Gastrocnemius medialis (tissue), 4 donors: ENCODE data around the gene FARP1. TPM values are rescaled to one million over a fixed set of nuclear protein-coding genes. Genes with fewer than 3 reads are reported as not detected.

Experiments
- ATAC-seq, 2 donors: fragments of 150-250 bp; one replicate each; pipeline ENCODE4 v1.9.1; 2016
- DNase-seq, 2 donors: peaks; one replicate each; pipeline ENCODE4 v3.0.0-alpha.2; 2019
- H3K27ac ChIP-seq, 4 donors: fragments of 200-600 bp; sonication (generic); 1 replicate in 1 of 4; 2 replicates in 3 of 4; pipeline ENCODE4 v1.5.1; 2016 to 2018; ENCODE audit warnings: mild to moderate bottlenecking in 2 of 4, moderate library complexity in 1 of 4
- H3K27me3 ChIP-seq, 3 donors: fragments of 200-600 bp; sonication (generic) in 2 of 3; 1 replicate in 1 of 3; 2 replicates in 2 of 3; pipeline versions ENCODE4 v1.5.1 to v1.6.0; 2016 to 2019; ENCODE audit warnings: mild to moderate bottlenecking in 1 of 3, moderate library complexity in 1 of 3
- H3K36me3 ChIP-seq, 2 donors: fragments of 200-600 bp; sonication (generic) in 1 of 2; one replicate each; pipeline ENCODE4 v1.5.1; 2017 to 2018
- H3K4me1 ChIP-seq, 2 donors: fragments of 200-600 bp; sonication (generic) in 1 of 2; one replicate each; pipeline ENCODE4 v1.5.1; 2016 to 2017; ENCODE audit warnings: mild to moderate bottlenecking in 2 of 2
- H3K4me3 ChIP-seq, 4 donors: fragments of 200-600 bp; sonication (generic) in 3 of 4; 1 replicate in 1 of 4; 2 replicates in 3 of 4; pipeline ENCODE4 v1.5.1; 2016 to 2019; ENCODE audit warnings: mild to moderate bottlenecking in 2 of 4
- H3K9me3 ChIP-seq, 3 donors: fragments of 200-600 bp; sonication (generic) in 2 of 3; 1 replicate in 1 of 3; 2 replicates in 2 of 3; pipeline ENCODE4 v1.5.1; 2016 to 2019
- CTCF ChIP-seq, 5 experiments: fragments of 450-650 bp in 3 of 5; fragments of 200-600 bp in 2 of 5; sonication (generic) in 2 of 5; IDR thresholded peaks in 4 of 5; conservative IDR thresholded peaks in 1 of 5; 1 replicate in 4 of 5; 2 replicates in 1 of 5; pipeline ENCODE4 v1.5.1; 2016 to 2019; ENCODE audit warnings: antibody characterized with exemption in 5 of 5, mild to moderate bottlenecking in 3 of 5, moderate library complexity in 3 of 5
- POLR2A ChIP-seq, 2 donors: fragments of 450-650 bp; IDR thresholded peaks; one replicate each; pipeline ENCODE4 v1.6.1; 2017; ENCODE audit warnings: antibody characterized with exemption in 2 of 2, mild to moderate bottlenecking in 2 of 2, moderate library complexity in 2 of 2
- in situ Hi-C, 4 donors: fragments of 200-750 bp; cut with MboI; loops; one replicate each; pipeline versions ENCODE4 v1.15.0 to v1.8.0; 2017; ENCODE audit warnings: low sequenced_read_pairs in 4 of 4
- intact Hi-C: fragments of 100-400 bp; cut with DNase I; formaldehyde crosslinking; loops from one replicate; pipeline ENCODE4 v1.15.1; 2023; ENCODE audit warnings: low total_unique reads
- total RNA-seq, 4 donors: library from RNA; depleted of rRNA; stranded (reverse); fragments of >200 nt; gene quantifications; one replicate each; pipeline versions ENCODE4 v1.1.0 to v1.2.3, GENCODE V29; 2016

The FARP1 gene
- total RNA-seq, 4 donors from 2014 or later = 3.5 to 9.8 (median 4.9) TPM

GRCh38 chr13:98299235-98299965, 156.5 kb downstream of the FARP1 start:
- Histone ChIP-seq H3K9me3 (no peaks in the 10 kb centered on the region), H3K27me3 (no peaks in the 10 kb centered on the region), H3K4me3 (no peak overlapping the region), H3K27ac (no peak overlapping the region), H3K36me3 (no peaks in the 10 kb centered on the region), H3K4me1 (peaks cover 3 to 18% of the 10 kb centered on the region in 2 donors)
- DNase-seq (no peak), ATAC-seq (no peak)
- TF ChIP-seq POLR2A (IDR thresholded peaks at IDR 0.05) (no peak), CTCF (IDR thresholded peaks at IDR 0.05 in 4 of 5, conservative IDR thresholded peaks at IDR 0.05 in 1 of 5) (no peak)
- intact Hi-C loops = no loop called here
- in situ Hi-C loops = no loop called here

GRCh38 chr13:98299966-98300350, 157.1 kb downstream of the FARP1 start:
- H3K27ac ChIP-seq = no peak overlapping the region

GRCh38 chr13:98300956-98301641, 158.2 kb downstream of the FARP1 start:
- Histone ChIP-seq H3K4me3 (no peak overlapping the region), H3K9me3 (no peaks in the 10 kb centered on the region), H3K27ac (no peak overlapping the region), H3K36me3 (no peaks in the 10 kb centered on the region), H3K4me1 (peaks cover 3 to 18% of the 10 kb centered on the region in 2 donors), H3K27me3 (no peaks in the 10 kb centered on the region)
- in situ Hi-C loops = no loop called here
- ATAC-seq (no peak), DNase-seq (no peak)
- TF ChIP-seq POLR2A (IDR thresholded peaks at IDR 0.05) (no peak), CTCF (IDR thresholded peaks at IDR 0.05 in 4 of 5, conservative IDR thresholded peaks at IDR 0.05 in 1 of 5) (no peak)
- intact Hi-C loops = no loop called here

More at GRCh38 chr13:98299966-98300350, 157.1 kb downstream of the FARP1 start:
- DNase-seq (no peak), ATAC-seq (no peak)
- no peaks in the 10 kb centered on the region for H3K27me3 ChIP-seq
- in situ Hi-C loops = no loop called here
- peaks cover 3 to 18% of the 10 kb centered on the region in 2 donors for H3K4me1 ChIP-seq
- H3K9me3 ChIP-seq = no peaks in the 10 kb centered on the region
- no peak overlapping the region for H3K4me3 ChIP-seq
- H3K36me3 ChIP-seq = no peaks in the 10 kb centered on the region
- intact Hi-C loops = no loop called here
- TF ChIP-seq CTCF (IDR thresholded peaks at IDR 0.05 in 4 of 5, conservative IDR thresholded peaks at IDR 0.05 in 1 of 5) (no peak), POLR2A (IDR thresholded peaks at IDR 0.05) (no peak)

GRCh38 chr13:98301721-98302120, 158.8 kb downstream of the FARP1 start:
- no peaks in the 10 kb centered on the region for H3K9me3 ChIP-seq
- TF ChIP-seq POLR2A (IDR thresholded peaks at IDR 0.05) = no peak
- no peak for TF ChIP-seq CTCF (IDR thresholded peaks at IDR 0.05 in 4 of 5, conservative IDR thresholded peaks at IDR 0.05 in 1 of 5)
- no peaks in the 10 kb centered on the region for H3K27me3 ChIP-seq
- no peak overlapping the region for H3K27ac ChIP-seq
- no peak overlapping the region for H3K4me3 ChIP-seq
- H3K4me1 ChIP-seq = peaks cover 3 to 18% of the 10 kb centered on the region in 2 donors
- intact Hi-C loops (no loop called here), in situ Hi-C loops (no loop called here)
- ATAC-seq = no peak
- no peaks in the 10 kb centered on the region for H3K36me3 ChIP-seq
- no peak for DNase-seq
